Ovary (tissue), 3 donors: ENCODE results near the gene KRTAP10-9.

ENCODE experiments used
- POLR2A ChIP-seq: fragments of 450-650 bp; IDR thresholded peaks from one replicate; pipeline ENCODE4 v1.6.1; 2017; ENCODE audit warnings: antibody characterized with exemption, mild to moderate bottlenecking, moderate library complexity
- TF ChIP-seq, protein P1 (sequence below), 3 donors: fragments of 450-650 bp in 2 of 3; fragments of 200-600 bp in 1 of 3; IDR thresholded peaks; one replicate each; pipeline versions ENCODE4 v1.5.1 to v1.8.0; 2016 to 2022; ENCODE audit warnings: antibody characterized with exemption in 3 of 3, mild to moderate bottlenecking in 1 of 3
- donor health status: DM: no; HTN: no; CAD: no.

GRCh38 chr21:44589586-44590305 is 37.1 kb upstream of the KRTAP10-9 start:
- TF ChIP-seq, protein P1, sequence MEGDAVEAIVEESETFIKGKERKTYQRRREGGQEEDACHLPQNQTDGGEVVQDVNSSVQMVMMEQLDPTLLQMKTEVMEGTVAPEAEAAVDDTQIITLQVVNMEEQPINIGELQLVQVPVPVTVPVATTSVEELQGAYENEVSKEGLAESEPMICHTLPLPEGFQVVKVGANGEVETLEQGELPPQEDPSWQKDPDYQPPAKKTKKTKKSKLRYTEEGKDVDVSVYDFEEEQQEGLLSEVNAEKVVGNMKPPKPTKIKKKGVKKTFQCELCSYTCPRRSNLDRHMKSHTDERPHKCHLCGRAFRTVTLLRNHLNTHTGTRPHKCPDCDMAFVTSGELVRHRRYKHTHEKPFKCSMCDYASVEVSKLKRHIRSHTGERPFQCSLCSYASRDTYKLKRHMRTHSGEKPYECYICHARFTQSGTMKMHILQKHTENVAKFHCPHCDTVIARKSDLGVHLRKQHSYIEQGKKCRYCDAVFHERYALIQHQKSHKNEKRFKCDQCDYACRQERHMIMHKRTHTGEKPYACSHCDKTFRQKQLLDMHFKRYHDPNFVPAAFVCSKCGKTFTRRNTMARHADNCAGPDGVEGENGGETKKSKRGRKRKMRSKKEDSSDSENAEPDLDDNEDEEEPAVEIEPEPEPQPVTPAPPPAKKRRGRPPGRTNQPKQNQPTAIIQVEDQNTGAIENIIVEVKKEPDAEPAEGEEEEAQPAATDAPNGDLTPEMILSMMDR (IDR thresholded peaks at IDR 0.05): no peak
- no peak for TF ChIP-seq POLR2A
